HEK293 (cell line): ENCODE data around the gene PRKAG2.

Experiments used
- ATF2 ChIP-seq: fragments of 450-650 bp; formaldehyde crosslinking; IDR thresholded peaks from 2 replicates; pipeline ENCODE4 v1.5.1; 2016; ENCODE audit warnings: missing biosample characterization, missing genetic modification characterization, low read depth
- CTCF ChIP-seq: fragments of 450-650 bp; formaldehyde crosslinking; IDR thresholded peaks from 2 replicates; pipeline ENCODE4 v1.5.1; 2016; ENCODE audit warnings: missing biosample characterization, missing genetic modification characterization
- GLI4 ChIP-seq: fragments of 450-650 bp; formaldehyde crosslinking; IDR thresholded peaks from 2 replicates; pipeline ENCODE4 v1.5.1; 2016; ENCODE audit warnings: missing biosample characterization, missing genetic modification characterization
- GLIS2 ChIP-seq: fragments of 450-650 bp; formaldehyde crosslinking; IDR thresholded peaks from 2 replicates; pipeline ENCODE4 v1.5.1; 2016; ENCODE audit warnings: missing biosample characterization, missing genetic modification characterization
- MZF1 ChIP-seq: fragments of 450-650 bp; formaldehyde crosslinking; IDR thresholded peaks from 2 replicates; pipeline ENCODE4 v1.5.1; 2017; ENCODE audit warnings: missing biosample characterization, missing genetic modification characterization, borderline replicate concordance
- REST ChIP-seq: fragments of 450-650 bp; formaldehyde crosslinking; IDR thresholded peaks from 2 replicates; pipeline ENCODE4 v1.5.1; 2016; ENCODE audit warnings: missing biosample characterization, missing genetic modification characterization
- ZNF341 ChIP-seq: fragments of 450-650 bp; formaldehyde crosslinking; IDR thresholded peaks from 2 replicates; pipeline ENCODE4; 2016; ENCODE audit warnings: low read depth, missing biosample characterization, missing genetic modification characterization
- ZNF549 ChIP-seq: fragments of 450-650 bp; IDR thresholded peaks from 2 replicates; pipeline ENCODE4 v1.5.1; 2018; ENCODE audit warnings: missing biosample characterization, missing genetic modification characterization, mild to moderate bottlenecking, inconsistent platforms, moderate library complexity
- ZNF580 ChIP-seq: fragments of 450-650 bp; formaldehyde crosslinking; IDR thresholded peaks from 2 replicates; pipeline ENCODE4 v1.5.1; 2016; ENCODE audit warnings: missing biosample characterization, missing genetic modification characterization
- ZNF776 ChIP-seq: fragments of 450-650 bp; formaldehyde crosslinking; IDR thresholded peaks from 2 replicates; pipeline ENCODE4 v1.5.0; 2017; ENCODE audit warnings: missing biosample characterization, missing genetic modification characterization, borderline replicate concordance

- no peak for TF ChIP-seq ZNF341 (tag by site-specific recombination)
- no peak for TF ChIP-seq CTCF
- TF ChIP-seq REST (tag by site-specific recombination) = no peak
- TF ChIP-seq ZNF549 = no peak
- TF ChIP-seq ZNF776 (tag by site-specific recombination) = no peak
- TF ChIP-seq GLI4 (tag by site-specific recombination) = no peak
- no peak for TF ChIP-seq ATF2
- TF ChIP-seq ZNF580 (tag by site-specific recombination) = no peak
- TF ChIP-seq MZF1 (tag by site-specific recombination) = no peak
- TF ChIP-seq GLIS2 (tag by site-specific recombination) = no peak
Observed at GRCh38 chr7:151869109-151869428, 7.8 kb downstream of the PRKAG2 start.
